Stimulated activated CD8-positive, alpha-beta memory T cell treated with anti-CD3 and anti-CD28 coated beads, Interleukin-15, amount 100 ng/mL, for 4 hours (primary cell): ENCODE results near the gene PLA2G4B.

Experiments
- DNase-seq, 2 donors: peaks; one replicate each; pipeline ENCODE4 v3.0.0-alpha.2; 2020; ENCODE audit warnings: low read depth in 2 of 2

Gene PLA2G4B

GRCh38 chr15:41806291-41807181 is 32.1 kb upstream of the PLA2G4B start:
- DNase-seq = no peak

DNA sequence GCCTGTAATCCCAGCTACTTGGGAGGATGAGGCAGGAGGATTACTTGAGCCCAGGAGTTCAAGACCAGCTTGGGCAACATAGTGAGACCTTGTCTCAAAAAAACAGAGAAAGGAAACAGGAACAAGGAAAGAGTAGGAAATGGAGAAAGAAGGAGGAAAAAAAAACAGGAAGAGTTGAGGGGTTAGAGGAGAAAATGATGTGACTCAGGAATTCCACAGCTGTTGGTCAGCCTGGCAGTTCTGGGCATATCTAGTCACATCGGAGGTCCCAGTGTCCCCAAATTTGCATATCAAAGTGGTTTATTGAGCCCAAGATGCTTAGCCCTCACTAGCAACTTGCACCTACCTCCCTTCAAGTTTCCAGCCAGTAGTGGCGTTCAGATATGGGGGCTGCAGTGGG is 29.5 kb upstream of the PLA2G4B start:
- no peak for DNase-seq

- no peak for DNase-seq
Observed at GRCh38 chr15:41809526-41810220, 29.0 kb upstream of the PLA2G4B start.

- DNase-seq = no peak
Observed at GRCh38 chr15:41810651-41811431, 27.8 kb upstream of the PLA2G4B start.

GRCh38 chr15:41811432-41812195 is 27.0 kb upstream of the PLA2G4B start:
- DNase-seq = peak; percentile 32 to 52

DNA sequence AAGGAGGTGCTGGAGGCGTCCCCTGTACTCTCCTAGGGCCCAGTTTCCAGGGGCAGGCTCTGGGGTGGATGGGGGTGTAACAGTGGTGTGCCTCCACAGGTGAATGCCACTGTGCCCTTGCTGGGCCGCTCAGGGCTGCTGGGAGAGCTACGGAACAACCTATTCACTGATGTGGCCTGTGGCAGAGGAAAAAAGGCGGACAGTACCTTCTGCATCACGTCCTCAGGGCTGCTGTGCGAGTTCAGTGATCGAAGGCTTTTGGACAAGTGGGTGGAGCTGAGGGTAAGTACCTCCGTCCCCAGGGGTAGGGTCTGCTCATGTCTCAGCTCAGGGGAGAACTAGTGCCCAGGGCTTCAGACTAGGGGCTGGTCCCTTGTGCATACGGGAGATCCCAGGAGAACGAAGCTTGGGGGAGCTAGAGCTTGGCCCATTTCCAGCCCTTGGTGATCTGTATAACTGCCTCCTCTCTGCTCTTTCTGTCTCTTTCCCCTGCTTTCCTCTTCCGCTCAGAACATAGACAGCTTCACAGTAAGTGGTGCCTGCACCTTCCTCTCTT is 25.7 kb upstream of the PLA2G4B start:
- DNase-seq = no peak

- DNase-seq = no peak
Observed at GRCh38 chr15:41813426-41813825, 25.2 kb upstream of the PLA2G4B start.

GRCh38 chr15:41814534-41814933 is 24.1 kb upstream of the PLA2G4B start:
- DNase-seq = no peak

DNA sequence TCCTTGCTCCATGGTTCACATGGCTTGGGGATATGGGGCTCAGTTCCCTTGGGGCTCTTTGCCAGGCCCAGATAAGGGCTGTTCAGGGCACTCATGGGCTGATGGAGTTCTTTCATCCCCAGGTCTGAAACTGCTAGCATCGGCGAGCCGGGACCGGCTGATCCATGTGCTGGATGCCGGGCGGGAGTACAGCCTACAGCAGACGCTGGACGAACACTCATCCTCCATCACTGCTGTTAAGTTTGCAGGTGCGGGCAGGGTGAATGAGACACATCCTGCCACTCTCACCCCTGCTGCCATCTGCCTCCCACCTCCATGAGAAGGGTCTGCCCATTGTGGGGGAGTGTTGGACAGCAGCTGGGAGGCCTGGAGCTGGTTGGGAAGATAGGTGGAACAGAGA is 21.9 kb upstream of the PLA2G4B start:
- no peak for DNase-seq

DNA sequence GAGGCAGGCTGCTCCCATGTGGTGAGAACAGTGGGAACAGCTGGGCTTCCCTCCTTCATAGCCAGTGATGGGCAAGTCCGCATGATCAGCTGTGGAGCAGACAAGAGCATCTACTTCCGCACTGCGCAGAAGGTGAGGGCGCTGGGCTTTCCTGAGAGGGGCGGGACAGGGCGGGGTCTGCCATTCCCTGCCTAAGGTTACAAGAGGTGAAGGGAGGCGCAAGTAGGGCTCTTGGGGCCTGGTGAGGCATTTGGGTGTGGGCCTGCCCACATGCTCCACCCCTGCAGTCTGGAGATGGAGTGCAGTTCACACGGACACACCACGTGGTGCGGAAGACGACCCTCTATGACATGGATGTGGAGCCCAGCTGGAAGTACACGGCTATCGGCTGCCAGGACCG is 21.3 kb upstream of the PLA2G4B start:
- DNase-seq = no peak

DNA sequence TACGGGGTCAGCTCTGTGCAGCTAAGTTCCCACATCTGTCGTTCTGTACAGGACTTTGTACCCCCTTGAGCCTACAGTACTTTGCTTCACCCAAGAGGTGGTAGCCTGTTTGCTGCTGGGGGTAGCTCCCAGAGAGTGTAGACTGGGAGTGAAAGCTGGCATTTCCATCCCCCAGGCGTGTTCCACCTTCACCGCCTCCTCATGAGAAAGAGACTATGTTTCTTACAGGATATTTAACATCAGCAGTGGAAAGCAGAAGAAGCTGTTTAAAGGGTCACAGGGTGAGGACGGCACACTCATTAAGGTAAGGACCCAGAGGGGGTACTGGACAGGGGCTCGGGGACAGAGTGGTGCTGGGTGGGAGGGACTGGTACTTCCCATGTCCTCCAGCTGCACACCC is 20.9 kb upstream of the PLA2G4B start:
- DNase-seq = no peak

GRCh38 chr15:41819455-41820050 is 19.1 kb upstream of the PLA2G4B start:
- no peak for DNase-seq

- no peak for DNase-seq
Observed at GRCh38 chr15:41820791-41821423, 17.7 kb upstream of the PLA2G4B start.

DNA sequence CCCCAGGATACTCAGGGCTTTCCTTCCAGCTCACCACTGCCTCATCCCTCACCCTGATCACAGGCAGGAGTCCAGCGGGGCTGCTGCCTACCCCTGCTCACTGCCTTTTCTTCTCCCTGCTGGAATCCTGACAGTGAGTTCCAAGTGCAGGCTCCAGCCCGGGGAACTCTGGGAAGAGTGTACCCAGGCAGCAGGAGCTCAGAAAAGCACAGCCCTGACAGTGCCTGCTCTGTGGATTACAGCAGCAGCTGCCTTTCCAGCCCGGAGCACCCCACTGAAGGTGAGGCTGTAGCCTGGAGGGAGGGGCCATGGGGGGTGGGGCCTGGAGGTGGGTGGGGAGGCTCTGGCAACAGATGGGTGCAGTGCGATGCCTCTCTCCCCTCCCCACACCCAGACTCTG is 16.8 kb upstream of the PLA2G4B start:
- no peak for DNase-seq

GRCh38 chr15:41822471-41822870 is 16.2 kb upstream of the PLA2G4B start:
- no peak for DNase-seq

- no peak for DNase-seq
Observed at GRCh38 chr15:41822957-41823356, 15.7 kb upstream of the PLA2G4B start.

- DNase-seq = no peak
Observed at GRCh38 chr15:41823502-41823901, 15.1 kb upstream of the PLA2G4B start.

DNA sequence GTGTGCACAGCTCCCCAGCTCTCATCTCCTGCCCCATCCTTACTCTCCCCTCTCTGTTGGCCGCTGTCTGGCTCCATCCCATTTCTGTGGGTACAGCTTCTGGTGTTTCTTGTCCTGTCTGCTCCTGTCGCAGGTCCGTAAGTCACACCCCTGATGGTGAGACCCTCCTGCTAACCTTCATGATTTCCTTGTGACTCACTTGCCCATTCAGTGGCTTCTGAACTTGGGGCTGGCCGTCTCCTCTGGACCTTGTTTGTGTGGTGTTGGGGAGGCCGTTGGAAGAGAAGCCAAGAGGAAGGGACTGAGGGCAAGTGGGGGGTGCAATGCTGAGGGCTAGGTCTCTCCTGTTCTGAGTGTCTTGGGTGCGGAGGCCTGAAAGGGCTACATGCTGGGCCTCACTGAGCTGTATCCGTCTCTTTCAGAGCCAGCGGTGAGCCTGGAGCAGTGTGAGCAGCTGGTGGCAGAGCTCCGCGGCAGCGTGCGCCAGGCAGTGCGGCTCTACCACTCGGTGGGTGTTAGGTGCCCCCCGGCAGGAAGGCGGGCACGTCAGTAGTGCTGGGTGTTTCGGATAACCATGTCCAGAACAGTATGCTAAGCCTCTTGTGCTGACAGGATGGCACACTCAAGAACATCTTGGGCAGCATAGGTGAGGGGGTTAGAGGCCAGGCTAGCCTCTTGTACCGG is 14.4 kb upstream of the PLA2G4B start:
- no peak for DNase-seq

DNA sequence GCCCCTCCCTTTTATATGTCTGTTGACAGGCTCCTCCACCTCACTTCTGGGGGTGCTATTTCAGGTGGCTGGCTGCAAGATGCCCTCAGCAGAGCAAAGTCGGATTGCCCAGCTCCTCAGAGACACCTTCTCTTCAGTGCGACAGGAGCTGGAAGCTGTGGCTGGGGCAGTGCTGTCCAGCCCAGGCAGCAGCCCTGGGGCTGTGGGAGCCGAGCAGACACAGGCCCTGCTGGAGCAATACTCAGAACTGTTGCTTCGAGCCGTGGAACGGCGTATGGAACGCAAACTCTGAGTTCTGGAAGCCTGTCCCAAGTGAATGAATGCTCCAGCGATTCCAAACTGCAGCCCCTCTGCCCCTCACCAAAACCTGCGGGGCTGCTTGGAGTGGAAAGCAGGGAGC is 13.5 kb upstream of the PLA2G4B start:
- no peak for DNase-seq
